GM18858 (cell line): ENCODE data around the gene CD19.
"Not testable (repeated sequence)": the region's sequence is repeated elsewhere in the genome, so short reads cannot be mapped to it uniquely, and the experiment has no call there.

ENCODE experiments used
- ATAC-seq: cut with Tn5 transposase; IDR thresholded peaks from one replicate; pipeline ENCODE4 v1.9.1; 2021; ENCODE audit not compliant: unreplicated experiment

Gene CD19

GRCh38 chr16:28905800-28906372 lies 25.9 kb upstream of the CD19 start:
- no peak for ATAC-seq

GRCh38 chr16:28910086-28911031 lies 21.4 kb upstream of the CD19 start:
- no peak for ATAC-seq

- no peak for ATAC-seq
Observed at GRCh38 chr16:28912558-28912957, 19.2 kb upstream of the CD19 start.

GRCh38 chr16:28913946-28914724 lies 17.6 kb upstream of the CD19 start:
- no peak for ATAC-seq

DNA sequence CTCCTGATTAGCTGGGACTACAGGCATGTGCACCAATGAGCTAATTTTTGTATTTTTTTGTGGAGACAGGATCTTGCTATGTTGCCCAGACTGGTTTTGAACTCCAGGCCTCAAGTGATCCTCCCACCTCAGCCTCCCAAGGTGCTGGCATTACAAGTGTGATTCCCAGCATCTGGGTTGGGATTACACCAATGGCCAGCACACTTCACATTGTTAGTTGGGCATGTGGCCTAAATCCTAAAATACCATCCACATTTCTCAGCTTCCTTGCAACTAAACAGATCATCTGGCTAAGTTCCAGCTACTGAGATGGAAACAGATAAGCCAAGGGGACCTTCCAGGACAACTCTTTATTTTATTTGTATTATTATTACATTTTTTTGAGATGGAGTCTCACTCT lies 16.6 kb upstream of the CD19 start:
- ATAC-seq, result no peak

DNA sequence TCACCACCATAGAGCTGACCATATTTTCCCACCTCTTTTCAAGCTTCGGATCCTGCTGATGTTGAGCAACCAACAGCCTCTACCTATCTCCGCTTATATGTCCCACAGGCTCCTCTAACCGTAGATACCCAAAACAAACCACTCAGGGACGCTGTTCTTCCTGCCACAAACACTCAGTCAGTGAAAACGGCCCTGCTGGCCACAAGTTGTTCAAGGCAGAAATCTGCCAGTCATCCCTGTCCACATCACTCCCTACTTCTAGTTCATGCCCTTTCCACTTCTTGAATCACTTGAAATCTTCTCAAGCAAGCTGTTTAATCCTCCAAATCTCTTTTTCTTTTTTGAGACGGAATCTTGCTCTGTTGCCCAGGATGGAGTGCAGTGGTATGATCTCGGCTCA lies 14.7 kb upstream of the CD19 start:
- ATAC-seq, result no peak

GRCh38 chr16:28918698-28919097 lies 13.1 kb upstream of the CD19 start:
- no peak for ATAC-seq

GRCh38 chr16:28923231-28923587 lies 8.6 kb upstream of the CD19 start:
- ATAC-seq, result no peak

DNA sequence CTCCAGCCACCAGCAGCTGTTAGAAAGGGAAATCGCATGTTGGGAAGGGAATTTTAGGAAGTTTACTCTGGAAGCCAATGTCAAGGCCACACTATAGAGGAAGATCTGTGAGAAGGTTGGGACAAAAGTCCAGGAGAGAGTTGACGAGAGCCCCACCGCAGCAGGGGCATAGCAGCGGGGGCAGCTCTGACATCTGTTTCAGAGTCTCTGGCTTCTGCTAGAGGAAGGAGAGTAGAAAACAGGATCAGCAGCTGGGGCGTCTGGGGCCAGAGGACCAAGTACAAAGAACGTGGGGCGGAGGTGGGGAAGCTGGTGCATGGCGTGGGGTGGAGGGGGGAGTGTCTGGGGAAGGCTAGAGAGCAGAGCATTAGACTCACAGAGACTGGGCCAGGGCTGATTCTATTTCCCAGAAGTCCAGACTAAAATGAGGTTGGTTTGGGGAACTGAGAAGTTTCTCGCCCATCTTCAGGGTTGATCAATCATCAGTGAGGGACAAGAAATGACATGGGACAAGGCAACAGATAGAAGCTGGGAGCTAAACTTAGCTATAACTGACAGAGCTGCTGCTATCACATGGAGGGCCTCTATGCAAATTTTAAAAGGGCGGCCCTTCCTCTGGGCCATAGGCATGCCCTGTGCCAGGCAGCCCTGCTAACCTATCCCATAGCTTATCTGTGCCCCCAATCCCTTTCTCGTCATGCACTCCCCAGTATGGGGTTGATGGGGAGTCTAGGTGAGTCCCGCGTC lies 7.9 kb upstream of the CD19 start:
- ATAC-seq, result peak; percentile 50

DNA sequence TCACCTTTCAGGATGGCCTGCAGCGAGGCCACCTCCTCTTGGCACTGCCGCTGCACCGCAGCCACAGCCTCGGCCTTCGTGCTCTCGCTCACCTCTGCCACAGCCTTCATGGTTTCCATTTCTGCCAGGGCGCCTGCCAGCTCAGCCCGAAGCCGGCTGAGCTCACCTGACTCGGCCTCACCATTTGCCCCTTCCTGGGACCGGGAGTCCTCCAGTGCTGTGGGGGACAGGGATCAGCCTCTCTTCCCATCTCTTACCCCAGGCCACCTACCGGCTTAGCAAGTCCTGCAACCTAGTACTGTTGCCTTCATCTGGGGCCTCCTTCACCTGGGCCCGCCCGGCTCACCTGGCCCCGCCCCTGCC lies 7.4 kb upstream of the CD19 start:
- no peak for ATAC-seq

DNA sequence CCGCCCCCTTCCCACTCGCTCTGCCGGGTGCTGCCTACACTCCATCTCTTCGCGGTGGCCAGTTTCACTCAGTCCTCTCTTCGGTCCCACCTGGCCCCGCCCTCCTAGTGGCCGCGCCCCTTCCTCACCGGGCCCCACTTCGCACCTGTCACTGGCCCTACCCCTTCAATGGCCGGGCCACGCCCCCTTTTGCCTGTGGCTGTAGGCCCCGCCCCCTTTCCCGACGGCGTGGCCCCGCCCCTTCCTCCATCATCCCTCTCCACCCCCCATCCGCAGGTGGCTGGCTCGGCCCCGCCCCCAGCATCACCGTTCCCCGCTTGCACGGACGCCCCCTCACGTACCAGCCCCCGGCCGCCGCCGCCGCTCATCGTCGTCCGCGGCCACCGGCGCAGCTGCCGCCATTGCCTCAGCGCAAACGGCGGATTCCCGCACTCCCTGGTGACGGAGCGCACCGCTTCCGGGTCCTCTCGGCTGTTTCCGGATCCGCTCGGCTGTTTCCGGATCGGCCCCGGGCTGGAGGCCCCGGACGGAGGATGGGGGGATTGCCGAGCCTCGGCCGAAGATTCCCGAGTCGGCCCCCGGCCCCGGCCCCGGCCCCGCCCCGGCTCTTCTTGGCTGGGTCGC lies 6.9 kb upstream of the CD19 start, which contains the start of gene RABEP2:
RABEP2 (minus strand) TSS at position 477 of the 624 bp plus-strand sequence; CDS start at position 402, 75 bp downstream.
- ATAC-seq, result peak; percentile 39

GRCh38 chr16:28925386-28926228 lies 6.2 kb upstream of the CD19 start:
- peak; percentile 16 for ATAC-seq

- not testable (repeated sequence) for ATAC-seq
Observed at GRCh38 chr16:28926284-28926683, 5.5 kb upstream of the CD19 start.

GRCh38 chr16:28927815-28928214 lies 4.0 kb upstream of the CD19 start:
- ATAC-seq, result no peak

- no peak for ATAC-seq
Observed at GRCh38 chr16:28930203-28930602, 1.6 kb upstream of the CD19 start.

DNA sequence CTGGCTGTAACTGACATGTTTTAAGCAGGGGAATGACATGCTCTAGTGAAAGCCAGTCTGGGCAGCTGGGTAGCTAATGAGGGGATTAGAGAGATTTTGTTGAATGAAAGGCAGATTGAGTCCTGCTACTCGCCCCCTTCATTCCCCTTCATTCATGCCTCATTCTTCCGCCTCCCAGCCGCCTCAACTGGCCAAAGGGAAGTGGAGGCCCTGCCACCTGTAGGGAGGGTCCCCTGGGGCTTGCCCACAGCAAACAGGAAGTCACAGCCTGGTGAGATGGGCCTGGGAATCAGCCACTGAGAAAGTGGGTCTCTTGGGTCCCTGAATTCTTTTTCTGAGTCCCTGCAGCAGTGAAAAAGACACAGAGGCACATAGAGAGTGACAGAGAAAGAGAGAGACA lies 1.1 kb upstream of the CD19 start:
- ATAC-seq, result no peak

DNA sequence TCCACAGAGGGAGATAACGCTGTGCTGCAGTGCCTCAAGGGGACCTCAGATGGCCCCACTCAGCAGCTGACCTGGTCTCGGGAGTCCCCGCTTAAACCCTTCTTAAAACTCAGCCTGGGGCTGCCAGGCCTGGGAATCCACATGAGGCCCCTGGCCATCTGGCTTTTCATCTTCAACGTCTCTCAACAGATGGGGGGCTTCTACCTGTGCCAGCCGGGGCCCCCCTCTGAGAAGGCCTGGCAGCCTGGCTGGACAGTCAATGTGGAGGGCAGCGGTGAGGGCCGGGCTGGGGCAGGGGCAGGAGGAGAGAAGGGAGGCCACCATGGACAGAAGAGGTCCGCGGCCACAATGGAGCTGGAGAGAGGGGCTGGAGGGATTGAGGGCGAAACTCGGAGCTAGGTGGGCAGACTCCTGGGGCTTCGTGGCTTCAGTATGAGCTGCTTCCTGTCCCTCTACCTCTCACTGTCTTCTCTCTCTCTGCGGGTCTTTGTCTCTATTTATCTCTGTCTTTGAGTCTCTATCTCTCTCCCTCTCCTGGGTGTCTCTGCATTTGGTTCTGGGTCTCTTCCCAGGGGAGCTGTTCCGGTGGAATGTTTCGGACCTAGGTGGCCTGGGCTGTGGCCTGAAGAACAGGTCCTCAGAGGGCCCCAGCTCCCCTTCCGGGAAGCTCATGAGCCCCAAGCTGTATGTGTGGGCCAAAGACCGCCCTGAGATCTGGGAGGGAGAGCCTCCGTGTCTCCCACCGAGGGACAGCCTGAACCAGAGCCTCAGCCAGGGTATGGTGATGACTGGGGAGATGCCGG lies 769 bp downstream of the CD19 start:
- ATAC-seq, result no peak

GRCh38 chr16:28933171-28933570 lies 1.4 kb downstream of the CD19 start:
- no peak for ATAC-seq

- ATAC-seq, result no peak
Observed at GRCh38 chr16:28935346-28935745, 3.6 kb downstream of the CD19 start.
